Lower leg skin (tissue), 4 donors: ENCODE measurements around the gene DNASE1L3. TPM values are rescaled to one million over a fixed set of nuclear protein-coding genes. Genes with fewer than 3 reads are reported as not detected.

Source experiments
- DNase-seq, 2 donors: peaks; one replicate each; pipeline ENCODE4 v3.0.0-alpha.2; 2019; ENCODE audit warnings: low spot score in 2 of 2
- H3K4me3 ChIP-seq: fragments of 200-600 bp; sonication (generic); 2 replicates; pipeline ENCODE4 v1.5.1; 2017; ENCODE audit warnings: mild to moderate bottlenecking, low read depth; ENCODE audit not compliant: poor library complexity, severe bottlenecking
- CTCF ChIP-seq, 3 donors: fragments of 450-650 bp; IDR thresholded peaks; one replicate each; pipeline ENCODE4 v1.5.1; 2016; ENCODE audit warnings: antibody characterized with exemption in 3 of 3, mild to moderate bottlenecking in 3 of 3, moderate library complexity in 2 of 3
- POLR2A ChIP-seq, 2 donors: fragments of 450-650 bp; IDR thresholded peaks; one replicate each; pipeline ENCODE4 v1.6.1; 2016 to 2017; ENCODE audit warnings: antibody characterized with exemption in 2 of 2, mild to moderate bottlenecking in 1 of 2, moderate library complexity in 1 of 2
- WGBS, 2 donors: methylation state at CpG; one replicate each; pipeline ENCODE4 v1.1.5; 2018; 5-methylcytosine and 5-hydroxymethylcytosine counted together
- intact Hi-C: fragments of 100-400 bp; cut with DNase I; formaldehyde crosslinking; loops from one replicate; pipeline ENCODE4 v1.15.0; 2023; ENCODE audit warnings: low total_unique reads
- total RNA-seq, 4 donors: library from RNA; depleted of rRNA; stranded (reverse); fragments of >200 nt; gene quantifications; one replicate each; pipeline ENCODE4 v1.1.0, GENCODE V29; 2016

The DNASE1L3 gene
- total RNA-seq, 4 donors from 2014 or later, result 0.76 to 8.1 (median 3.1) TPM

- intact Hi-C loops, result no loop called here
- TF ChIP-seq CTCF (IDR thresholded peaks at IDR 0.05), result no peak
- no peak for TF ChIP-seq POLR2A (IDR thresholded peaks at IDR 0.05)
- no peak overlapping the region for H3K4me3 ChIP-seq
- 78 to 83% methylated on average over 5 of the region's 5 CpGs for WGBS, 2 donors
- DNase-seq, result no peak
Measured at GRCh38 chr3:58189691-58190090, 21.1 kb downstream of the DNASE1L3 start.

GRCh38 chr3:58188921-58189451 is 21.8 kb downstream of the DNASE1L3 start:
- 41 to 47% methylated on average over 10 of the region's 10 CpGs for WGBS, 2 donors
- no peak overlapping the region for H3K4me3 ChIP-seq
- intact Hi-C loops, result no loop called here
- no peak for DNase-seq
- TF ChIP-seq POLR2A (IDR thresholded peaks at IDR 0.05) (no peak), CTCF (IDR thresholded peaks at IDR 0.05) (no peak)

GRCh38 chr3:58188173-58188564 is 22.6 kb downstream of the DNASE1L3 start:
- TF ChIP-seq CTCF (IDR thresholded peaks at IDR 0.05) (no peak), POLR2A (IDR thresholded peaks at IDR 0.05) (no peak)
- H3K4me3 ChIP-seq, result no peak overlapping the region
- no peak for DNase-seq
- 46 to 47% methylated on average over 6 of the region's 6 CpGs for WGBS, 2 donors
- intact Hi-C loops, result no loop called here

GRCh38 chr3:58184982-58185360 is 25.8 kb downstream of the DNASE1L3 start:
- intact Hi-C loops, result no loop called here
- DNase-seq, result no peak
- no peak for TF ChIP-seq POLR2A (IDR thresholded peaks at IDR 0.05)
- no peak for TF ChIP-seq CTCF (IDR thresholded peaks at IDR 0.05)
- WGBS, 2 donors, result 83 to 90% methylated on average over 7 of the region's 7 CpGs
- H3K4me3 ChIP-seq, result no peak overlapping the region

- no peak for TF ChIP-seq POLR2A (IDR thresholded peaks at IDR 0.05)
- TF ChIP-seq CTCF (IDR thresholded peaks at IDR 0.05), result no peak
- intact Hi-C loops, result no loop called here
- DNase-seq, result no peak
- 92 to 93% methylated on average over 11 of the region's 11 CpGs for WGBS, 2 donors
- H3K4me3 ChIP-seq, result no peak overlapping the region
Measured at GRCh38 chr3:58184309-58184981, 26.3 kb downstream of the DNASE1L3 start.

GRCh38 chr3:58183891-58184290 is 26.9 kb downstream of the DNASE1L3 start:
- TF ChIP-seq POLR2A (IDR thresholded peaks at IDR 0.05), result no peak
- no peak for TF ChIP-seq CTCF (IDR thresholded peaks at IDR 0.05)
- H3K4me3 ChIP-seq, result no peak overlapping the region
- intact Hi-C loops, result no loop called here
- DNase-seq, result no peak
- WGBS, 2 donors, result 82 to 86% methylated on average over 12 of the region's 12 CpGs
